Stimulated activated CD4-positive, alpha-beta T cell treated with anti-CD3 and anti-CD28 coated beads, TNF-alpha, amount 100 ng/mL, for 4 hours (primary cell): ENCODE data around the gene ASCL4.
A peak's percentile ranks its signal among the peaks of the same experiment; 100 is the strongest.
"Not testable (repeated sequence)": the region's sequence is repeated elsewhere in the genome, so short reads cannot be mapped to it uniquely, and the experiment has no call there.

Experiments used
- DNase-seq, 3 experiments: peaks; one replicate each; pipeline ENCODE4 v3.0.0-alpha.2; 2020; ENCODE audit warnings: low read depth in 3 of 3

Gene ASCL4

DNA sequence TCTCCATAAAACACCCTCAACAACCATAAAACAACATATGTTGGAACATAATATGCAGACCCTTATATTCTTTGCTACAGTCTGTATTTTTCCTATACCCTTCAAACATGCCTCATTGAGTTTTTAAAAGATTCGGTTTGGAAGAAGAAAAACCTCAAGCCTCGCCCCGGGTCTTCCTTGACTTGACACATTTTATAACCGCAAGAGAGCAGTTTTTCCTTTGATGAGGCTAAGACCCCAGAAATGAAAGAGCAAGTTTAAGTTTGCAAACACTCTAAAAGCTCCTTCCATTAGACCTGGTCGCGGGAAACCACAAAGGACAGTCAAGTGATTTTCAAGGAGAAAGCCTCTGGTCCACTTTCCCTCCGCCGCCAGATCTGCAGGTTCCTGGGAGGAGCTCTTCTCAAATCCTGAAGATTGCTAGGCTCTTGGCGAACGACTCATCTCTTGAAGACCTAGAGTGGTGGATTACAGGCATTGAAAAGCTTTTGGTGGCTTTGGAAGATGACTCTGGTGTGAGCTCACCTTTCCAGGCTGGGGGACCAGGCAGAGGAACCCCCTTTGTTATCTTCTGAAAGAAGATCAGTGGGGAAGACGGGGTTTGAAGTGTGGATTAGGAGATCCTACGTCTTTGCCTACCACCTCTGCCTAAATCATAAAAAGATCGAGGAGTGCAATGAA is at the start of gene ASCL4:
Gene ASCL4, plus strand, starts transcription at position 356 of the 681 bp plus-strand sequence. CDS start 515 bp downstream, outside the sequence.
- DNase-seq, result no peak

GRCh38 chr12:107727327-107727726 is 47.2 kb upstream of the ASCL4 start:
- DNase-seq, result not testable (repeated sequence)

DNA sequence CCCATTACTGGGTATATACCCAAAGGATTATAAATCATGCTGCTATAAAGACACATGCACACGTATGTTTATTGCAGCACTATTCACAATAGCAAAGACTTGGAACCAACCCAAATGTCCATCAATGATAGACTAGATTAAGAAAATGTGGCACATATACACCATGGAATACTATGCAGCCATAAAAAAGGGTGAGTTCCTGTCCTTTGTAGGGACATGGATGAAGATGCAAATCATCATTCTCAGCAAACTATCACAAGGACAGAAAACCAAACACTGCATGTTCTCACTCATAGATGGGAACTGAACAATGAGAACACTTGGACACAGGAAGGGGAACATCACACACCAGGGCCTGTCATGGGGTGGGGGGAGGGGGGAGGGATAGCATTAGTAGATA is 46.8 kb upstream of the ASCL4 start:
- DNase-seq, result not testable (repeated sequence)

DNA sequence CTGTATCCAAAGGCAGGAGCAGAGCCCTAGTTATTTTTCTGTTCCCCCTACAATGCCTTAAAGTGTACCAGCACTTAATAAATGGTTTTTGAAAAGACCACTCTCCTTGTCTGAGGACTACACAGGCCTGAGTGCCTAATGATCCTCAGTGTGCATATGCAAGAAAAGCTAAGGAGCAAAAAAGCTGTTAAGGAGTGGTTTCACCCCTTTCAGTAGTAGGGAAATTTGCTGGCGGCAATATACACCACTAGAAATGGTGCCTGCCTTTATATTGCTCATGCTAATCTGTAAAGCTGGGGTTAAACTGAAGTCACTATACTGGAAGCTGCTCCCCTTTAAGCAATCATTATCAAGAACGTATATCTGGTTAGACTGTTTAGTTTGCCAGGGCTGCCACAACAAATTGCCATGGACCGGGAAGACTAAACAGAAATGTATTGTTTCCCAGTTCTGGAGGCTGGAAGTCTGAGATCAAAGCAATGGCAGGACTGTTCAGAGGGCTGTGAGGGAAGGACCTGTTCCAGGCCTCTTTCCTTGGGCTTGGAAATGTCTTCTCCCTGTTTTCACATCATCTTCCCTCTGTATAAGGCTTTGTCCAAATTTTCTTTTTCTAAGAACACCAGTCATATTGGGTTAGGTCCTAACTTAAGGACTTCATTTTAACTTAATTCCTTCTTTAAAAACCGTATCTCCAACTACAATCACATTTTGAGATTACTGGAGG is 43.7 kb upstream of the ASCL4 start:
- DNase-seq, result no peak

DNA sequence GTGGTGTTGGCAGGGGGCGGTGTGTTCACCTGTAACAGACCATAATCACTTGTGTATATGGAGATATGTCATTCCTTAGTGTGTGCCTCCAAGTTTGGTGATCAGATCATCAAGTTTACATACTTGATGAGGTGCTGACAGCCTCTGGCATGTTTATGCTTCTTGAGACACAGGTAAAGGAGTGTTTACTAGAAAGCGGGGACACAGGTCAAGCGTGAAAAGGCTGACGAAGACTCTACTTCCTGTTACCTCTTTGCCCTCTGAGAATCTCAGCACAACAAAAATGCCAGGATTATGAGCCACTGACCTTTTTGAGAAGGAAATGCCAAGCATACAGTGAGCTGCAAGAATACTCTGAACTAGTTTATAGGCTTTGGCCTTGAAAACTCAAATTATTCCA is 43.1 kb upstream of the ASCL4 start:
- no peak for DNase-seq

DNA sequence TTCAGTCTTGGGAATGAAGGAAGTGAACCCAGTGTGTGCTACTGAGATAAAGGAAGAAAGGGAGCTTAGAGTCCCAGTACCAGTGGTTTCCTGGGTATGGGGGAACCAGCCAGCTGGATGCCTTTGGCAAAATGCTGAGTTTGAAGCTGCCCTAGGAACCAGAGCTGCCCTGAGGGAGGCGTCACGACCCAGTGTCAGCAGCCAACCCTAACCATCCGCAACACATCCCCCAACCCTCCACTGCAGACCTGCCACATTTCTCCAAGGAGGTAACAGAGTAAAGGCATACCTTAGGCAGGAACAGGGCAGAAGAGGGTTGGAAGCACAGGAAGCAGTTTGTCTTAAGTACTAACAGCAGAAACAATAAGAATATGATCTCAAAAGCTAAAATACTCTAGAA is 42.1 kb upstream of the ASCL4 start:
- DNase-seq, result no peak

GRCh38 chr12:107734139-107734538 is 40.4 kb upstream of the ASCL4 start:
- no peak for DNase-seq

- DNase-seq, result no peak
Observed at GRCh38 chr12:107735763-107736162, 38.7 kb upstream of the ASCL4 start.

- DNase-seq, result no peak
Observed at GRCh38 chr12:107736914-107737313, 37.6 kb upstream of the ASCL4 start.

DNA sequence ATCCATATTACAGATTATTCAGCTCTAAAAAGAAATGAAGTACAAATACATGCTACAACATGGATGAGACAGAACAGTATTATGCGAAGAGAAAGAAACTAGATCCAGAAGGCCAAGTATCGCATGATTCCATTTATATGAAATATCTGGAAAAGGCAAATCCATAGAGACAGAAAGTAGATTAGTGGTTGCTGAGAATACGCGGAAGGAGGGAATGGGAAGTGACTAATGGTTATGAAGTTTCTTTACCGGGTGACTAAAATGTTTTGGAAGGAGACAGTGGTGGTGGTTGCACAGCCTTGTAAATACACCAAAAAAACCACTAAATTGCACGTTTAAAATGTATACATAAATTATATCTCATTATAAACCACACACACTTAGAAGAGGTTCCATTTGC is 26.0 kb upstream of the ASCL4 start:
- DNase-seq, result no peak

DNA sequence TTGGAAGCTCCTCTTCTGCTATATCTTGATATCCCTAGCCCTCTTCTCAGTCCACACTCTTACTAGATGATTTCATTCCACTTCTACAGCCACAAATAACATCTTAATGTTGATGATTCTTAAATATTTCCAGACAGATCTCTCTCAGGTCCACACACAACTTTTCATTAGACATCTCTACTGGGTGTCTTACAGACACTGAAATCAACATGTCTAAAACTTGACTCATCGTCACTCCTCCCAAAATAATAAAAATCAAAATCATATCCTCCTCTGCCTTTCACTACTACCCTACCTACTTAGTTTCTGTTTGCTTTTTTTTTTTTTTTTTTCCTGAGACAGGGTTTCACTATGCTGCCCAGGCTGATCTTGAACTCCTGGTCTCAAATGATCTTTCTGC is 25.4 kb upstream of the ASCL4 start:
- DNase-seq, result no peak

DNA sequence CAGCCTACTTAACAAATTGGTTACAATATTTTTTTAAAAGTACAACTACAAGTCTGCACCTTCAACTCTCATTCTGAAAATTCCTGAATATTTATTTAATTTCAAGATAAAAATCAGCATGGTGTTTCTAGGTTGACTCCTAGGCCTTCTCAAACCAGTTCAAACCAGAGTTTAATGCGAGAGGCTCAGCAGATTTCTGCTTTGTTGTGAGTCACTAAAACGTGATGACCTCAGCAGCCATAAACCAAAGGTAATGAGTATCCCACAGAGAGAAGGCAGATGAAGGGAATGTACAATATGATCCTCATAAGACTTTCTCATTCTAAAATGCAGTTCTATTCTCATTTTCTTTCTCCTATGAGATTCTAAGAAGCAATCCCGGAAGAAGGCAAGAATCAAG is 15.1 kb upstream of the ASCL4 start:
- no peak for DNase-seq

GRCh38 chr12:107760207-107760808 is 14.2 kb upstream of the ASCL4 start:
- peak in 2 of 3 experiments; percentile 14 to 23 for DNase-seq

- peak; percentile 70 to 80 (median 74) for DNase-seq
Observed at GRCh38 chr12:107760809-107761501, 13.5 kb upstream of the ASCL4 start, which contains the start of gene PRDM4. TSS of gene PRDM4 (minus strand) at chr12:107761137. CDS start at chr12:107760515, 622 bp downstream.

GRCh38 chr12:107761502-107761904 is 13.0 kb upstream of the ASCL4 start:
- DNase-seq, result no peak

DNA sequence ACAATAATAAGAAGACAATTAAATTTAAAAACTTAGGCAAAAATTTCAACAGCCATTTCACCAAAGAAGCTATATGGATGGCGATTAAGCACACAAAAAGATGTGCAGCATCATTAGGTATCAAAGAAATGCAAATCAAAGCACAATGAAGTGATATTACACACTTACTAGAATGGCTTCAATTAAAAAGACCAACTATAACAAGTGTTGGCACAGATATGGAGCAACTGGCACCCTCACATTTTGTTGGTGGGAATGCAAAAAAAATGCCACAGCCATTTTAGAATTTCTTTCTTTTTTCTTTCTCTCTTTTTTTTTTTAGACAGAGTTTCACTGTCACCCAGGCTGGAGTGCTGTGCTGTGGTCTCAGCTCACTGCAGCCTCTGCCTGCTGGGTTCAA is 11.6 kb upstream of the ASCL4 start:
- no peak for DNase-seq

- DNase-seq, result no peak
Observed at GRCh38 chr12:107764626-107765025, 9.9 kb upstream of the ASCL4 start.

DNA sequence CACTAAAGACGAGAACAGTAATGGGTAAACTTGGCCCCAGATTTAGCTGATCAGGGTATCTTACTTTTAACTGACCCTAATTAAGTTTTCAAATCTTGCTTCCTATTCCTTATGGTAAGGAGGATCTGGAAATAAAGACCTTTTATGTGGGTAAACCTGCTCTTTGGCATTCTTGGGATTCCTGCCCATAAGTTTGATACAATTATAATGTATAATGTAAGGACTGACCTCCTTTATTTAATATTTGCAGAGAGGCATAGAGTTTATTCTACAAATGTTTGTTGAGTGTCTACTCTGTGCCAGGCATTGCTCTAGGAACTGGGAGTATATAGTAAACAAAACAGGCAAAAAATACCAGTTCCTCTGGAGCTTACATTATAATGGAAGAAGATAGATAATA is 9.2 kb upstream of the ASCL4 start:
- DNase-seq, result no peak

- DNase-seq, result no peak
Observed at GRCh38 chr12:107767466-107767865, 7.0 kb upstream of the ASCL4 start.

- no peak for DNase-seq
Observed at GRCh38 chr12:107775093-107775721, 703 bp downstream of the ASCL4 start.

GRCh38 chr12:107776171-107776570 is 1.7 kb downstream of the ASCL4 start:
- no peak for DNase-seq
